Measurements from ENCODE around the gene TRAPPC11. TPM values are rescaled to one million over a fixed set of nuclear protein-coding genes. Genes with fewer than 3 reads are reported as not detected.

TRAPPC11 gene
- total and polyA plus RNA-seq, 2 of the 13 experiments (the other 11 are each of a cell fraction or from before 2014, with no cell fraction given), result 18.0 to 23.2 TPM

GRCh38 chr4:183722731-183723560 is 63.9 kb downstream of the TRAPPC11 start:
- peaks cover 56% of the 10 kb centered on the region for H3K4me1 ChIP-seq (ENCODE audit: insufficient read depth, low read length)
- POLR2A ChIA-PET, result no interaction called here
- ATAC-seq, result peak; percentile 43
- no peaks in the 10 kb centered on the region for H3K79me2 ChIP-seq (ENCODE audit: insufficient read depth, low read length)
- intact Hi-C loops (cut with micrococcal nuclease; ENCODE audit: unreplicated experiment), result loop anchor here (5.0 kb wide), 2 partner anchors 66 to 106 kb away; partner anchors contain the start of genes RWDD4 and TRAPPC11
- no peaks in the 10 kb centered on the region for H3K27me3 ChIP-seq (ENCODE audit: control insufficient read depth in 1 of 2, insufficient read depth in 2 of 2, low read length in 2 of 2)
- H3K27ac ChIP-seq (ENCODE audit: extremely low read length, insufficient read depth, low read length), result peak overlapping the region; percentile 70
- TF ChIP-seq BHLHE40 (IDR thresholded peaks at IDR 0.05; ENCODE audit: low read length) (no peak), ZBTB38 (CRISPR knock-in tag; IDR thresholded peaks at IDR 0.05) (peak; percentile 37; the same call in 1 of the 2 replicates), ZNF292 (CRISPR knock-in tag; IDR thresholded peaks at IDR 0.05; ENCODE audit: borderline replicate concordance, low read depth) (peak; percentile 68; the same call in 1 of the 2 replicates), ZNF687 (CRISPR knock-in tag; IDR thresholded peaks at IDR 0.05) (peak; percentile 59), TBX2 (CRISPR knock-in tag; IDR thresholded peaks at IDR 0.05; ENCODE audit: borderline replicate concordance) (peak; percentile 21; the same call in 1 of the 2 replicates), SRSF4 (IDR thresholded peaks at IDR 0.05; ENCODE audit: low read depth, low read length, poor library complexity, severe bottlenecking) (no peak), ZFP36 (IDR thresholded peaks at IDR 0.05; ENCODE audit: borderline replicate concordance, low read depth, low read length, partially characterized antibody) (no peak), AHR (CRISPR knock-in tag; IDR thresholded peaks at IDR 0.05) (peak; percentile 52; the same call in 1 of the 2 replicates), SAP130 (CRISPR knock-in tag; IDR thresholded peaks at IDR 0.05; ENCODE audit: low read depth) (no peak), ATF5 (CRISPR knock-in tag; IDR thresholded peaks at IDR 0.05; ENCODE audit: low read depth) (no peak), POGZ (CRISPR knock-in tag; IDR thresholded peaks at IDR 0.05) (0 out of 2 replicates have a peak, but pooled peaks have one; percentile 22), ZNF703 (CRISPR knock-in tag; IDR thresholded peaks at IDR 0.05; ENCODE audit: borderline replicate concordance) (no peak), SOX13 (IDR thresholded peaks at IDR 0.05) (no peak), SOX13 (CRISPR knock-in tag; conservative IDR thresholded peaks at IDR 0.05 in 1 of 2, IDR thresholded peaks at IDR 0.05 in 1 of 2) (peak in 1 of 2 experiments; percentile 20; a peak in 1 of 4 replicates)
- BruUV-seq (replicated peaks), result no TSS peak
- no peaks in the 10 kb centered on the region for H4K20me1 ChIP-seq (ENCODE audit: insufficient read depth, low read length)
- no peaks in the 10 kb centered on the region for H3K36me3 ChIP-seq (replicated peaks in 1 of 2; ENCODE audit: control insufficient read depth in 1 of 2, insufficient read depth in 2 of 2, low read length in 2 of 2)
- in situ Hi-C loops (cut with HindIII; ENCODE audit: extremely low pct_ligation_motif_present, low pct_unique_long_range_greater_than_20kb), result no loop called here
- no peak for FAIRE-seq
- WGBS (ENCODE audit: low lambda C conversion rate), result 82% methylated on average over 48 of the region's 70 CpGs
- CTCF ChIA-PET (ENCODE audit: low intra/inter-chr PET ratio, low total read pairs), result no interaction called here
- no peak for DNase-seq (ENCODE audit: low spot score)
- peak overlapping the region; percentile 17; the same call in 1 of the 2 replicates for H3K9ac ChIP-seq (ENCODE audit: insufficient read depth, low read depth, low read length)
- H3K9me3 ChIP-seq (ENCODE audit: low read length), result no peaks in the 10 kb centered on the region
- H3K4me3 ChIP-seq (replicated peaks in 1 of 3; ENCODE audit: insufficient read depth in 1 of 3, low read depth in 2 of 3, low read length in 3 of 3), result peak overlapping the region in 1 of 3 experiments; percentile 58; a peak in 2 of 6 replicates
- H2AFZ ChIP-seq (ENCODE audit: low read length), result peak overlapping the region; percentile 73
- peak overlapping the region; percentile 71 for H3K4me2 ChIP-seq (ENCODE audit: low read depth, low read length)
